K562 (cell line): Measurements from ENCODE around the gene SLBP. TPM values are rescaled to one million over a fixed set of nuclear protein-coding genes. Genes with fewer than 3 reads are reported as not detected.
A peak's percentile ranks its signal among the peaks of the same experiment; 100 is the strongest.

ENCODE experiments used
- BHLHE40 ChIP-seq: IDR thresholded peaks from 2 replicates; pipeline ENCODE4 v1.6.1; 2011; ENCODE audit warnings: low read length, improper control_type of control experiment
- CSDE1 ChIP-seq, 2 experiments: fragments of 450-650 bp; IDR thresholded peaks; 2 replicates each; pipeline ENCODE4 v1.6.1; 2016; ENCODE audit warnings: mild to moderate bottlenecking in 1 of 2
- GABPB1 ChIP-seq: sonication (generic); formaldehyde crosslinking; IDR thresholded peaks from 2 replicates; pipeline ENCODE4 v1.8.0; 2022; ENCODE audit warnings: mild to moderate bottlenecking, missing genetic modification reagents
- GTF2F1 ChIP-seq: IDR thresholded peaks from 2 replicates; pipeline ENCODE4 v1.6.1; 2011; ENCODE audit warnings: low read depth, low read length, improper control_type of control experiment
- HDAC8 ChIP-seq: fragments of 450-650 bp; IDR thresholded peaks from 2 replicates; pipeline ENCODE4 v1.6.1; 2016; ENCODE audit warnings: mild to moderate bottlenecking, missing genetic modification characterization, moderate library complexity, missing compliant biosample characterization
- HNRNPLL ChIP-seq: fragments of 200-400 bp; formaldehyde crosslinking; IDR thresholded peaks from 2 replicates; pipeline ENCODE4 v1.6.1; 2017; ENCODE audit warnings: low read length, low read depth, mild to moderate bottlenecking; ENCODE audit not compliant: poor library complexity, severe bottlenecking
- KHSRP ChIP-seq: fragments of 450-650 bp; IDR thresholded peaks from 2 replicates; pipeline ENCODE4 v1.6.1; 2017
- LEF1 ChIP-seq: fragments of 450-650 bp; IDR thresholded peaks from 2 replicates; pipeline ENCODE4 v1.6.1; 2016; ENCODE audit warnings: mild to moderate bottlenecking
- MAFG ChIP-seq: fragments of 450-650 bp; conservative IDR thresholded peaks from 2 replicates; pipeline ENCODE4 v1.6.1; 2016; ENCODE audit warnings: missing genetic modification characterization, missing compliant biosample characterization
- MCM2 ChIP-seq: fragments of 450-650 bp; IDR thresholded peaks from 2 replicates; pipeline ENCODE4 v1.6.1; 2017; ENCODE audit warnings: low read depth, mild to moderate bottlenecking
- MTF1 ChIP-seq: fragments of 250-450 bp; sonication (Bioruptor Pico); IDR thresholded peaks from 2 replicates; pipeline ENCODE4 v1.9.0; 2021; ENCODE audit warnings: moderate library complexity, mild to moderate bottlenecking, inconsistent platforms, borderline replicate concordance
- NR2F6 ChIP-seq: fragments of 450-650 bp; formaldehyde crosslinking; IDR thresholded peaks from 2 replicates; pipeline ENCODE4 v1.4.0; 2020; ENCODE audit warnings: mild to moderate bottlenecking
- RBFOX2 ChIP-seq: fragments of 200-400 bp; formaldehyde crosslinking; IDR thresholded peaks from 2 replicates; pipeline ENCODE4 v1.6.1; 2017; ENCODE audit warnings: low read depth, mild to moderate bottlenecking, low read length, moderate library complexity
- SNRNP70 ChIP-seq: fragments of 200-400 bp; formaldehyde crosslinking; optimal IDR thresholded peaks from 2 replicates; pipeline ENCODE3; 2017; ENCODE audit warnings: low read depth, low read length
- ZBED1 ChIP-seq: IDR thresholded peaks from 2 replicates; pipeline ENCODE4 v1.6.1; 2014
- ZBTB49 ChIP-seq: sonication (generic); formaldehyde crosslinking; IDR thresholded peaks from 2 replicates; pipeline ENCODE4 v1.8.0; 2022; ENCODE audit warnings: missing genetic modification reagents, mild to moderate bottlenecking, borderline replicate concordance
- ZNF253 ChIP-seq: fragments of 250-450 bp; sonication (Bioruptor Pico); conservative IDR thresholded peaks from 2 replicates; pipeline ENCODE4 v1.6.1; 2021; ENCODE audit warnings: mild to moderate bottlenecking
- ZNF280B ChIP-seq: fragments of 250-450 bp; sonication (Bioruptor Pico); IDR thresholded peaks from 2 replicates; pipeline ENCODE4 v1.5.1; 2021; ENCODE audit warnings: mild to moderate bottlenecking
- ZNF398 ChIP-seq: fragments of 250-450 bp; sonication (Bioruptor Pico); IDR thresholded peaks from 2 replicates; pipeline ENCODE4 v1.8.0; 2021; ENCODE audit warnings: moderate library complexity, mild to moderate bottlenecking, inconsistent platforms
- polyA plus RNA-seq, 8 experiments: library from polyadenylated mRNA; depleted of rRNA in 4 of 8; stranded (reverse) in 5 of 8; unstranded in 3 of 8; fragments of >200 nt; fragmentation: Nextera tagmentation in 2 of 8; fragmentation: Illumina TruSeq in 1 of 8; extraction: Ambion mirVana in 2 of 8; extraction: Trizol in 1 of 8; gene quantifications; 2 replicates each; pipeline versions ENCODE4 v1.2.1 to v1.2.3, GENCODE V29; 2011 to 2014; ENCODE audit warnings: inconsistent platforms in 1 of 8, missing spikeins in 1 of 8
- total RNA-seq, 7 experiments: library from RNA; depleted of rRNA in 6 of 7; stranded (reverse); fragments of >200 nt in 6 of 7; fragmentation: Illumina TruSeq in 2 of 7; extraction: Trizol in 2 of 7; gene quantifications; 2 replicates each; pipeline versions ENCODE4 v1.2.1 to v1.2.3, GENCODE V29; 2011 to 2021; ENCODE audit warnings: low replicate concordance in 1 of 7
- TF ChIP-seq, protein P1 (sequence below): sonication (generic); formaldehyde crosslinking; IDR thresholded peaks from 2 replicates; pipeline ENCODE4 v1.8.0; 2022; ENCODE audit warnings: mild to moderate bottlenecking, low read depth, missing genetic modification reagents
- TF ChIP-seq, protein P2 (sequence below): fragments of 200-800 bp; sonication (Bioruptor generic); IDR thresholded peaks from 2 replicates; pipeline ENCODE4 v1.6.1; 2017; ENCODE audit warnings: missing genetic modification characterization, missing compliant biosample characterization

The SLBP gene
- total and polyA plus RNA-seq, 9 of the 15 experiments (the other 6 are each of a cell fraction or from before 2014, with no cell fraction given) = 49.4 to 221 (median 162) TPM

DNA sequence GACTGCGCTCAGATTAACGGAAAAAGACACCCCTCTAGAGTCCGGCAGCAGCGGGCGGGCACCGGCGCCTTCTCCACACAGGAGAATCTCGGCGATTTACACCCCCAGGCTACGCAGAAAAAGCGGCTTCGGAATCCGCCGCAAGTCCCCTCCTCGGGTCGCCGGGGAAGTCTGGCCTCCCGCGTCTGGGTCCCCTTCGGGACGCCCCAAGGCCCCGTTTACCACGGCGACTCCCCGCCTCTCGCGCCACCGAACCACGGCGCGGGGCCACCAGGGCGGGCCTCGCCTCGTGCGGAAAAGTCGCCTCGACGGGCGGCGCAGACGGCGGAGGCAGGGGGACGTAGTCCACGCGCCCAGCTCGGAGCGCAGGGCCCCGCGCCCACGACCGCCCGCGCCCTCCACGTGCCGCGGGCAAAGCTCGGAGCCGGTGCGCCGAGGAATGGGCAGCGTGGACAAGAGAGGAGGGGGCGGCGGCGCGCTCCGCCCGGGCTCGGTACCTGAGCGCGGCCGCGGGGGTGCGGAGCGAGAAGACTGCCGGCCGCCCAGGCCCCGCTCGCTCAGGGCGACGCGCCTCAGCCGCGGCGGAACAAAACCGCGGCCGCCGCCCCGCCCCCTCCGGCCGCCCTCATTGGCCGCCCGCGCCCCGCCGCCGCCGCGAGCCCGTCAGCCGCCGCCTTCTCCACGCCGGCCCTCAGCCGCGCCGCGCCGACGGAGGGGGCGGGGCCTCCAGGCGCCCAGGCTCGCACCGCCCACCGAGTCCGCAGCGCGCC lies 28.2 kb downstream of the SLBP start, which contains the start of gene FAM53A (continued):
- TF ChIP-seq, protein P1, sequence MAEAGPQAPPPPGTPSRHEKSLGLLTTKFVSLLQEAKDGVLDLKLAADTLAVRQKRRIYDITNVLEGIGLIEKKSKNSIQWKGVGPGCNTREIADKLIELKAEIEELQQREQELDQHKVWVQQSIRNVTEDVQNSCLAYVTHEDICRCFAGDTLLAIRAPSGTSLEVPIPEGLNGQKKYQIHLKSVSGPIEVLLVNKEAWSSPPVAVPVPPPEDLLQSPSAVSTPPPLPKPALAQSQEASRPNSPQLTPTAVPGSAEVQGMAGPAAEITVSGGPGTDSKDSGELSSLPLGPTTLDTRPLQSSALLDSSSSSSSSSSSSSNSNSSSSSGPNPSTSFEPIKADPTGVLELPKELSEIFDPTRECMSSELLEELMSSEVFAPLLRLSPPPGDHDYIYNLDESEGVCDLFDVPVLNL (CRISPR knock-in tag) = no peak
- TF ChIP-seq HDAC8 (tag) (peak; percentile 85; the same call in 1 of the 2 replicates), BHLHE40 (no peak; the same call in 1 of the 2 replicates), SNRNP70 (no peak), ZNF280B (CRISPR knock-in tag) (no peak), RBFOX2 (peak; percentile 83), MTF1 (CRISPR knock-in tag) (no peak), NR2F6 (CRISPR knock-in tag) (no peak), ZBTB49 (0 out of 2 replicates have a peak, but pooled peaks have one; percentile 26), ZBED1 (no peak), ZNF398 (CRISPR knock-in tag) (no peak), GTF2F1 (no peak), MAFG (tag) (no peak), LEF1 (no peak), HNRNPLL (peak; percentile 92), MCM2 (no peak), GABPB1 (peak; percentile 75), ZNF253 (no peak), CSDE1 (IDR thresholded peaks at IDR 0.05) (no peak), KHSRP (no peak)
- TF ChIP-seq, protein P2, sequence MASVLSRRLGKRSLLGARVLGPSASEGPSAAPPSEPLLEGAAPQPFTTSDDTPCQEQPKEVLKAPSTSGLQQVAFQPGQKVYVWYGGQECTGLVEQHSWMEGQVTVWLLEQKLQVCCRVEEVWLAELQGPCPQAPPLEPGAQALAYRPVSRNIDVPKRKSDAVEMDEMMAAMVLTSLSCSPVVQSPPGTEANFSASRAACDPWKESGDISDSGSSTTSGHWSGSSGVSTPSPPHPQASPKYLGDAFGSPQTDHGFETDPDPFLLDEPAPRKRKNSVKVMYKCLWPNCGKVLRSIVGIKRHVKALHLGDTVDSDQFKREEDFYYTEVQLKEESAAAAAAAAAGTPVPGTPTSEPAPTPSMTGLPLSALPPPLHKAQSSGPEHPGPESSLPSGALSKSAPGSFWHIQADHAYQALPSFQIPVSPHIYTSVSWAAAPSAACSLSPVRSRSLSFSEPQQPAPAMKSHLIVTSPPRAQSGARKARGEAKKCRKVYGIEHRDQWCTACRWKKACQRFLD (CRISPR knock-in tag) = 0 out of 2 replicates have a peak, but pooled peaks have one; percentile 19
